DMS53 treated with DMSO at 0.1 percent for 48 hours (cell line): ENCODE measurements around the gene ATP1A3.

Experiments used
- DNase-seq: peaks from one replicate; lab custom pipeline; 2025; ENCODE audit not compliant: unreplicated experiment; lab: John Stamatoyannopoulos, UW

ATP1A3 gene

GRCh38 chr19:41930322-41930722 is 63.7 kb downstream of the ATP1A3 start:
- no peak for DNase-seq

- no peak for DNase-seq
These were observed 64.4 kb downstream of the ATP1A3 start for GRCh38 chr19:41929536-41930071.

- peak; percentile 29 for DNase-seq
These were observed 65.1 kb downstream of the ATP1A3 start for GRCh38 chr19:41928754-41929535.

GRCh38 chr19:41928221-41928683 is 65.8 kb downstream of the ATP1A3 start, which contains the start of gene ERFL:
Gene ERFL, minus strand, starts transcription at chr19:41928449. Its CDS starts 15,530 bp downstream, at chr19:41912919.
- DNase-seq: no peak

GRCh38 chr19:41927497-41928192 is 66.4 kb downstream of the ATP1A3 start:
- no peak for DNase-seq

- no peak for DNase-seq
These were observed 67.1 kb downstream of the ATP1A3 start for GRCh38 chr19:41926763-41927496.

GRCh38 chr19:41926028-41926762 is 67.8 kb downstream of the ATP1A3 start:
- DNase-seq: no peak

- peak; percentile 61 for DNase-seq
These were observed 68.6 kb downstream of the ATP1A3 start for GRCh38 chr19:41925208-41926003.

- DNase-seq: no peak
These were observed 69.6 kb downstream of the ATP1A3 start for GRCh38 chr19:41924151-41925145.

- no peak for DNase-seq
These were observed 70.8 kb downstream of the ATP1A3 start for GRCh38 chr19:41923045-41923788.

GRCh38 chr19:41922585-41922984 is 71.4 kb downstream of the ATP1A3 start:
- no peak for DNase-seq

- no peak for DNase-seq
These were observed 72.2 kb downstream of the ATP1A3 start for GRCh38 chr19:41921577-41922576.

GRCh38 chr19:41920882-41921576 is 73.0 kb downstream of the ATP1A3 start:
- DNase-seq: no peak

GRCh38 chr19:41919948-41920712 is 73.9 kb downstream of the ATP1A3 start:
- DNase-seq: no peak

GRCh38 chr19:41918653-41919244 is 75.3 kb downstream of the ATP1A3 start:
- no peak for DNase-seq
